HG03457 (cell line): ENCODE data around the gene APOLD1.
"Not testable (repeated sequence)": the region's sequence is repeated elsewhere in the genome, so short reads cannot be mapped to it uniquely, and the experiment has no call there.

Experiments used
- ATAC-seq: cut with Tn5 transposase; IDR thresholded peaks from one replicate; pipeline ENCODE4 v1.9.1; 2021; ENCODE audit warnings: moderate number of reproducible peaks; ENCODE audit not compliant: unreplicated experiment

Gene APOLD1

DNA sequence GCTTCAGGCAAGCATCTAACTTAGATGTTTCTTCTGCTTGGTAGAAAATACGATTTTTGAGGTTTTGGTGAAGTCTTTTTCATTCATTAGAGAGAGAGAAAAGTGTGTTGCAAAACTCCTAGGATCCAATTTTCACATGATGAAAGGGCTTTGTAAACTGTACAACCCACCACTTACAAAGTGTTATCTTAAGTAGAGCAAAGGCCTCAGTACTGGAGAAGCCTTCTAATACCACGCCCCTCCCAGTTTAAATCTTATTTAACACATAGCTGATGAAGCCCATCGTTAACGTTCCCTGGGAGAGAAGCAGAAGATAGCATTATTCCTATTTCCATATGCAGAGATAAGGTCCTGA lies 869 bp downstream of the APOLD1 start:
- ATAC-seq: no peak

DNA sequence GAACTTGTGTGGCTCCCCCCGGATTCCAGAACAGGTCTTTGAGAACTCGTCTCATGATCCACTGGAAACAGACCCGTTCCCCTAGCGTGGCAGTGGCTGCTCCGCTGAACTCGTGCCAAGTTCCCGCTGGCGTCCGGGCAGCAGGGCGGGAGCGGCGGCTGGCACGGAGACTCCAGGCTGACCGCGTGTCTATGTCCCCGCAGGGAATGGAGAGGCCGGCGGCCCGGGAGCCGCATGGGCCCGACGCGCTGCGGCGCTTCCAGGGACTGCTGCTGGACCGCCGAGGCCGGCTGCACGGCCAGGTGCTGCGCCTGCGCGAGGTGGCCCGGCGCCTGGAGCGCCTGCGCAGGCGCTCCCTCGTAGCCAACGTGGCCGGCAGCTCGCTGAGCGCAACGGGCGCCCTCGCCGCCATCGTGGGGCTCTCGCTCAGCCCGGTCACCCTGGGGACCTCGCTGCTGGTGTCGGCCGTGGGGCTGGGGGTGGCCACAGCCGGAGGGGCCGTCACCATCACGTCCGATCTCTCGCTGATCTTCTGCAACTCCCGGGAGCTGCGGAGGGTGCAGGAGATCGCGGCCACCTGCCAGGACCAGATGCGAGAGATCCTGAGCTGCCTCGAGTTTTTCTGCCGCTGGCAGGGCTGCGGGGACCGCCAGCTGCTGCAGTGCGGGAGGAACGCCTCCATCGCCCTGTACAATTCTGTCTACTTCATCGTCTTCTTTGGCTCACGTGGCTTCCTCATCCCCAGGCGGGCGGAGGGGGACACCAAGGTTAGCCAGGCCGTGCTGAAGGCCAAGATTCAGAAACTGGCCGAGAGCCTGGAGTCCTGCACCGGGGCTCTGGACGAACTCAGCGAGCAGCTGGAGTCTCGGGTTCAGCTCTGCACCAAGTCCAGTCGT lies 1.5 kb downstream of the APOLD1 start:
- peak; percentile 79 for ATAC-seq

- no peak for ATAC-seq
Measured at GRCh38 chr12:12788131-12788530, 2.7 kb downstream of the APOLD1 start.

GRCh38 chr12:12788675-12789368 lies 3.4 kb downstream of the APOLD1 start:
- ATAC-seq: no peak

GRCh38 chr12:12790956-12791355 lies 5.5 kb downstream of the APOLD1 start:
- no peak for ATAC-seq

DNA sequence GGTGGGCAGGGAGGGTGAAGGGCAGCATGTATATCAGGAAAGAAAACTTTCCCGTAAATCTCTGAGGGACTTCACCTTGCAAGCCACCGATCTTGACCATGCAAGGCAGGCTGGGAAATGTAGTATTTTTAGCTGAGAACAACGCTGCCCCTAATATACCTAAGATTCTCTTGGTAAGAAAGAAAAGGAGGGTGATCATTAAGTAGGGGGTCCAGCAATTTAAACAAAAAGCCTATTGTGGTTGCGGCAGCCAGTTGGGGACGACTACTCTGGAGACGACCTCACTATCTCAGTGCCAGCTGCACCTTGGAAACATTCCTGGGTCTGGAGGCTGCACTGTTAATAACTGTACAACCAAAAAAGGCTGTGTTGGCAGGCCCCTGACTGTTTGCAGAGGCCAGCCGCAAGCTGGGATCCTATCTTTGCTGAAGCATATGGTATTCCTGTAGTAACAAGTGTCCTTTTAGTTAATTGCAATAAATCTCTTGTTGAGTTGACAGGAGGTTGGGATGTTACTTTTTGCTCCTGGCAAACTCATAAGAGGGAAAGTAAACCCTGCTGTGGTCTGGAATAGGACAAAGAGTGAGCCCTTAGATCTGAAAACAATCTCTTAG lies 6.4 kb downstream of the APOLD1 start:
- no peak for ATAC-seq

DNA sequence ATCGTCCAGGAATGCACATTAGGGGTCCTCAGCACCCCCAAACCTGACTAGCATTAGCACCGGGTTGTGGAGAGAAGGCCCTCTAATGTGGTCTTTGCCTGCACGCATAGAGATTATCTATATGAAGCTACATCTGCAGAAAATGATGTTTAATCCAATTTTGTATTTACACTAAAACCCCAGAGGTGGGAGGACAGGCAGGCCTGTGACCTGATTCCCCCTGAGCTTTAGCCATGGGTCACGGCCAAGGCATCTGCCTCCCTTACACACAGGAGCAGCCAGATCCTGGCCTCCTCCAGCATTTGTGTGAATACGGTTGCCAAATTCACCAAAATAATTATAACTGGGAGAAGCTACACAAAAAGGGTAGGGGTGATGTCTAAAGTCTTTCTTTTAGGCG lies 7.0 kb downstream of the APOLD1 start:
- no peak for ATAC-seq

- no peak for ATAC-seq
Measured at GRCh38 chr12:12794686-12795085, 9.2 kb downstream of the APOLD1 start.

DNA sequence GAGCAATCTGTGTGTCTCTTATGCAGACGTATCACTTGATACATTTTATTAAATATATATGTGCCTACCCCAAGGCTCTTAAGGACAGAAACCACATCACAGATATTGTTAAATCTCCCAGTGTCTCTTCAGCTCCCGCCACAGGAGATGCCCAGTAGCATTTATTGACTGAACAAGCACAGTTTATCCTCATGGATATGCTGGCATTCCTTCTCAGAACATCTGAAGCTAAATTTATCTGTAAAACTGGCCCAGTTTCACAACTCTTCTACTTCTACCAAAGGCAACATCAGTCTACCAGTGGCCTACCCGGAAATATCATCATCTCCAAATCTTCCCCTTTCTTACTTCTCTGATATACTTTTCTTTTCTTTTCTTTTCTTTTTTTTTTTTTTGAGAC lies 10.7 kb downstream of the APOLD1 start:
- no peak for ATAC-seq

GRCh38 chr12:12796928-12797793 lies 11.7 kb downstream of the APOLD1 start:
- ATAC-seq: no peak

GRCh38 chr12:12797794-12798152 lies 12.3 kb downstream of the APOLD1 start:
- ATAC-seq: no peak

DNA sequence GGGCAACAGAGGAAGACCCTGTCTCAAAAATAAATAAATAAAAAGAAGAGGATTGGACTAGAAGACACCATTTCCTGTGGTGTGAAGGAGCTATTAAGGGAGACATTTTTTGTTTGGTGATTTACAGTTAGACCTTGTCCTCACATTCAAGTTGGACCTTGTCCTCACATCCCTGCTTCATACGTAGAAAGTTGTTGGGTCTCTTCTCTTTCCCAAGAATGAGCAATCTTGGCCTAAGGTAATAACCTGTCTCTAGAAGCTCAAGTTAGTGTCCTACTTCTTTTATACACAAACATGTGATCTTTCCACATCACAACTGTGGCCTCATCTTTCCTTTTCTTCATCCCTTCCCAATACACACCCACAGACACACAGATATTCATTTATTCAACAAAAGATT lies 13.0 kb downstream of the APOLD1 start:
- ATAC-seq: no peak

DNA sequence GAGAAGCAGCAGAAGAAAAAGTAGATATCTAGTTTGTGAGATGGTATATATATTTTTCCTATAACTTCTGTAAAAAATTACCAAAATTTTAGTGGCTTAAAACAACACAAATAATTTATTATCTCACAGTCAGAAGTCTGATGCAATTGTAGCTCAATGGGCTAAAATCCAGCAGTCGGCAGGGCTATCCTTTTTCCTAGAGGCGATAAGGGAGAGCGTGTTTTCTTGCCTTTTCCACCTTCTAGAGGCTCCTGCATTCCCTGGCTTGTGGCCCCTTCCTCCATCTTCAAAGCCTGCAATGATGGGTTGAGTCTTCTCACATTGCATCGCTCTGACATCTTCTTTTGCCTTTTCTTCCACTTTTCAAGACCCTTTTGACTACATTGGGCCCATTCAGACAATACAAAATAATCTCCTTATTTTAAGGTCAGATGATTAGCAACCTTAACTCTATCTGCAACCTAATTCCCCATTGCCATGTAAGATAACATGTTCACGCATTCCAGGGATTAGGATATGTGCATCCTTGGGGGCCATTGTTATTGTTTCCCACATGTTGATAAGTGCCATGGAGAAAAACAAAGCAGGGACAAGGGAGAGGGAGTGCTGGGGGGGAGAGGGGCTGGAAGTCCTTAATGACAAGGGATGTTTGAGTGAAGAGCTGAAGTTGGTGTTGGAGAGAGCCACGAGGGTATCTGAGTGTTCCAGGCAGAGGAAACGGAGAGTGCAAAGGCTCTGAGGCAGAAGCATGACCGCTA lies 13.9 kb downstream of the APOLD1 start:
- no peak for ATAC-seq

GRCh38 chr12:12800406-12801180 lies 15.1 kb downstream of the APOLD1 start:
- no peak for ATAC-seq

GRCh38 chr12:12801656-12802055 lies 16.2 kb downstream of the APOLD1 start:
- not testable (repeated sequence) for ATAC-seq

- ATAC-seq: peak; percentile 59
Measured at GRCh38 chr12:12803186-12803585, 17.7 kb downstream of the APOLD1 start.

- no peak for ATAC-seq
Measured at GRCh38 chr12:12804011-12804410, 18.6 kb downstream of the APOLD1 start.

DNA sequence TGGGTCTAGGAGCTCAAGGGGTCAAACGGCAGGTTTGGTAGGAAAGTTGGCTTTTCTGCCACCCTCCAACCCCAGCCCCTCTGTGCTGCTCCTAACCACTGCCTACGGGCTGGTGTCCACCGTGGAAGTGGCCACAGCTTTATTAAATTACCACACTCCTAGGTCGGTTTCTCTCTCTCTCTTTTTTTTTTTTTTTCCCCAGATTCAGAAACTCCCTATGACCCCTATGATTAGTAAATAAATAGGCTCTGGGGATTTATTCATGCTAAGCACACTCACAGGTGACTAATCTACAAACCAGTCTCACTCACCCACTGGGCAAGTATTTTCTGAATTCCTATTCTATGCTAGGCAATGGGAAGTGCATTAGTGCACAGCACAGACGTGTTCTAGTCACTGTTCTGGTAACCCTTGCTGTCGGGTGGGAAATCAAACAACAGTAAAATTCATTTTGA lies 19.0 kb downstream of the APOLD1 start:
- ATAC-seq: no peak

DNA sequence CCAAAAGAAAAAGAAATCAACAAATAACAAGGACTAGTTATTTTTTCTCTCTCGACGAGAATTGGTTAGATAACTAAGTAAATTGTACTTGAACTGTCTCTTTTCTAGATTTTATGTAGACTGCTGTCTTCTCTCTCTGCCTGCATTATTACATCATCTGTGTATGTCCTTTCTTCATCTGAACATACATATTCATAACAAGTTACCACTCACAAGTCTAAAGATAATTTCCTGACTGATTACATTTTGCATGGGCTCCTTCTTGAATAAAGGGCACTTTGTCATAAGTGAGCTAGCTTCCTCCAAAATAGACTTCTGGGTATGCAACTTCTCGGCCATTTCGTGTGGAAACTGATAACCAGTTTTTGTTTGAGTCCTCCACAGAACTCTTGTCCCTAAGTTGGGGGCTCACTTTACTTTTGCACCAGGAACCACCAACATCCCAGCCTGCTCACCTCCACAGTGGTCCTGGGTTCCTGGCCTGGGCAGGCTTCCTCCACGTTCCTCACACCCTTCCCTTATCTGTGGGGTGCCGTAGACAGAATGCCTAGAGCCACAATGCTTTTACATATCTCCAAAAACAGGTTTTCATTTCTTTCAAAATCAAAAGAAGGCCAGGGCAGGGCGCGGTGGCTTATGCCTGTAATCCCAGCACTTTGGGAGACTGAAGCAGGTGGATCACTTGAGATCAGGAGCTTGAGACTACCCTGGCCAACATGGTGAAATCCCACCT lies 21.5 kb downstream of the APOLD1 start:
- ATAC-seq: no peak
